Keratinocyte (primary cell): ENCODE data around the gene BAZ2B. TPM values are rescaled to one million over a fixed set of nuclear protein-coding genes. Genes with fewer than 3 reads are reported as not detected.

Experiments
- DNase-seq: peaks from one replicate; pipeline ENCODE4 v3.0.0-alpha.2; 2011; ENCODE audit warnings: low read depth, missing footprints, low spot score
- FAIRE-seq: peaks from 2 replicates; lab custom pipeline; 2011; peaks lifted over from hg19 to GRCh38; lab: Jason Lieb, UNC
- H2AFZ ChIP-seq: 2 replicates; pipeline ENCODE4 v1.6.0; 2012; ENCODE audit warnings: low read length, control low read depth, inconsistent platforms; ENCODE audit not compliant: control insufficient read depth
- H3K27ac ChIP-seq: 2 replicates; pipeline ENCODE4 v1.5.1; 2011; ENCODE audit warnings: low read length; ENCODE audit not compliant: control insufficient read depth, insufficient read depth
- H3K27me3 ChIP-seq: 3 replicates; pipeline ENCODE4 v1.6.0; 2011; ENCODE audit warnings: low read length; ENCODE audit not compliant: control insufficient read depth, insufficient read depth; ENCODE audit errors: extremely low read depth
- H3K36me3 ChIP-seq, 2 experiments: 2 replicates in 1 of 2; 3 replicates in 1 of 2; pipeline ENCODE4 v1.5.1; 2011; ENCODE audit warnings: low read length in 2 of 2, mild to moderate bottlenecking in 1 of 2; ENCODE audit not compliant: control insufficient read depth in 2 of 2, insufficient read depth in 2 of 2; ENCODE audit errors: extremely low read depth in 1 of 2
- H3K4me1 ChIP-seq: 3 replicates; pipeline ENCODE4 v1.5.1; 2011; ENCODE audit warnings: low read length; ENCODE audit not compliant: control insufficient read depth, insufficient read depth; ENCODE audit errors: extremely low read depth
- H3K4me2 ChIP-seq: 3 replicates; pipeline ENCODE4 v1.6.0; 2011; ENCODE audit warnings: low read depth, low read length; ENCODE audit not compliant: control insufficient read depth, insufficient read depth; ENCODE audit errors: extremely low read depth
- H3K4me3 ChIP-seq, 3 experiments: fragments of 200-600 bp in 1 of 3; sonication (generic) in 1 of 3; 2 replicates in 2 of 3; 3 replicates in 1 of 3; pipeline ENCODE4 v1.5.1; 2011 to 2016; ENCODE audit warnings: low read length in 3 of 3, mild to moderate bottlenecking in 3 of 3, control low read depth in 2 of 3, inconsistent platforms in 1 of 3, low read depth in 1 of 3, mixed read lengths in 1 of 3, mixed run types in 1 of 3, moderate library complexity in 1 of 3; ENCODE audit not compliant: control insufficient read depth in 2 of 3, insufficient read depth in 2 of 3; ENCODE audit errors: extremely low read depth in 1 of 3
- H3K79me2 ChIP-seq: 2 replicates; pipeline ENCODE4 v1.6.0; 2012; ENCODE audit warnings: low read length; ENCODE audit not compliant: control insufficient read depth, insufficient read depth
- H3K9ac ChIP-seq: 3 replicates; pipeline ENCODE4 v1.6.0; 2011; ENCODE audit warnings: low read length; ENCODE audit not compliant: control insufficient read depth, insufficient read depth; ENCODE audit errors: extremely low read depth
- H3K9me1 ChIP-seq: 3 replicates; pipeline ENCODE4 v1.6.0; 2011; ENCODE audit warnings: low read length; ENCODE audit not compliant: control insufficient read depth, insufficient read depth; ENCODE audit errors: extremely low read depth
- H3K9me3 ChIP-seq: 2 replicates; pipeline ENCODE4 v1.5.1; 2012; ENCODE audit warnings: low read depth, low read length; ENCODE audit not compliant: control insufficient read depth
- H4K20me1 ChIP-seq: 3 replicates; pipeline ENCODE4 v1.6.0; 2011; ENCODE audit warnings: low read length; ENCODE audit not compliant: control insufficient read depth, insufficient read depth; ENCODE audit errors: extremely low read depth
- EZH2 ChIP-seq: IDR thresholded peaks from one replicate; pipeline ENCODE4 v1.6.1; 2012; ENCODE audit warnings: inconsistent platforms, mild to moderate bottlenecking, low read length, moderate library complexity
- dilution Hi-C: fragments of 300-500 bp; cut with MboI; formaldehyde crosslinking; loops from one replicate; pipeline ENCODE4 v1.7.0; 2020; ENCODE audit warnings: low sequenced_read_pairs; ENCODE audit not compliant: extremely low pct_ligation_motif_present
- polyA plus RNA-seq, 5 experiments: library from polyadenylated mRNA; depleted of rRNA in 3 of 5; stranded (reverse) in 3 of 5; stranded (forward) in 1 of 5; unstranded in 1 of 5; fragments of >200 nt; gene quantifications; 1 replicate in 1 of 5; 2 replicates in 3 of 5; 3 replicates in 1 of 5; pipeline versions ENCODE4 v1.2.1 to v1.2.3, GENCODE V29; 2011 to 2012; ENCODE audit warnings: missing spikeins in 2 of 5, low read depth in 1 of 5, low replicate concordance in 1 of 5
- TF ChIP-seq, protein P1 (sequence below), 3 experiments: IDR thresholded peaks in 1 of 3; conservative IDR thresholded peaks in 1 of 3; optimal IDR thresholded peaks in 1 of 3; 2 replicates in 2 of 3; 3 replicates in 1 of 3; pipeline versions ENCODE3 to v1.5.1; 2011; ENCODE audit warnings: low read length in 3 of 3, mild to moderate bottlenecking in 3 of 3, moderate library complexity in 2 of 3, control low read depth in 1 of 3, inconsistent platforms in 1 of 3; ENCODE audit not compliant: insufficient read depth in 2 of 3; ENCODE audit errors: extremely low read depth in 1 of 3

Gene BAZ2B
- polyA plus RNA-seq, 1 donor (not counting 4 experiments of a cell fraction or from before 2014, with no cell fraction given), result 27.0 TPM

DNA sequence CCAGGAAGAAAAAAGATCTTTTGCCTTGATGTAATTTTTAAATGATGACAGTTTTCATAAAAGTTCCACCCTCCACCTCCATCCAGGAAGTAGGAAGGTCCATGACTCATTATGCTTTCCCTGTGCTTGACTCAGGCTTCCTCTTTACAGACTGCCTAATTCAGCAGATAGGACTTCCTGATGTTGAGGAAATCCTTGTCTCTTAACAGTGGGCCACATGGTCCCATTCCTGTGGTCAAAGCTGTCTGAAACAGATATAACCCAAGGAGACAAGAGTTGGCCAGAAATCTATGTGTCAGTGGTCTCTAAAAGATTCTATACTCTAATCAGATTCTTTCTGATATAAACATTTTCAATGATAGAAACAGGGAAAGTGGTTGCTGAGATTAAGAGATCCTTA, 119.1 kb downstream of the BAZ2B start:
- dilution Hi-C loops, result no loop called here
- Histone ChIP-seq H3K9ac (no peak overlapping the region), H3K4me3 (no peak overlapping the region), H3K4me2 (peak overlapping the region; percentile 52), H2AFZ (no peak overlapping the region), H3K36me3 (no peaks in the 10 kb centered on the region), H3K79me2 (no peaks in the 10 kb centered on the region), H3K4me1 (peaks cover 15% of the 10 kb centered on the region), H3K9me1 (no peaks in the 10 kb centered on the region), H3K27me3 (no peaks in the 10 kb centered on the region), H3K27ac (peak overlapping the region; percentile 25), H3K9me3 (no peaks in the 10 kb centered on the region), H4K20me1 (no peaks in the 10 kb centered on the region)
- FAIRE-seq (peak; percentile 93), DNase-seq (peak; percentile 60)
- no peak for TF ChIP-seq EZH2
- TF ChIP-seq, protein P1, sequence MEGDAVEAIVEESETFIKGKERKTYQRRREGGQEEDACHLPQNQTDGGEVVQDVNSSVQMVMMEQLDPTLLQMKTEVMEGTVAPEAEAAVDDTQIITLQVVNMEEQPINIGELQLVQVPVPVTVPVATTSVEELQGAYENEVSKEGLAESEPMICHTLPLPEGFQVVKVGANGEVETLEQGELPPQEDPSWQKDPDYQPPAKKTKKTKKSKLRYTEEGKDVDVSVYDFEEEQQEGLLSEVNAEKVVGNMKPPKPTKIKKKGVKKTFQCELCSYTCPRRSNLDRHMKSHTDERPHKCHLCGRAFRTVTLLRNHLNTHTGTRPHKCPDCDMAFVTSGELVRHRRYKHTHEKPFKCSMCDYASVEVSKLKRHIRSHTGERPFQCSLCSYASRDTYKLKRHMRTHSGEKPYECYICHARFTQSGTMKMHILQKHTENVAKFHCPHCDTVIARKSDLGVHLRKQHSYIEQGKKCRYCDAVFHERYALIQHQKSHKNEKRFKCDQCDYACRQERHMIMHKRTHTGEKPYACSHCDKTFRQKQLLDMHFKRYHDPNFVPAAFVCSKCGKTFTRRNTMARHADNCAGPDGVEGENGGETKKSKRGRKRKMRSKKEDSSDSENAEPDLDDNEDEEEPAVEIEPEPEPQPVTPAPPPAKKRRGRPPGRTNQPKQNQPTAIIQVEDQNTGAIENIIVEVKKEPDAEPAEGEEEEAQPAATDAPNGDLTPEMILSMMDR (optimal IDR thresholded peaks at IDR 0.05 in 1 of 3, IDR thresholded peaks at IDR 0.05 in 1 of 3, conservative IDR thresholded peaks at IDR 0.05 in 1 of 3; ENCODE audit: extremely low read depth in 1 of 3, insufficient read depth in 2 of 3, low read length in 3 of 3), result no peak

DNA sequence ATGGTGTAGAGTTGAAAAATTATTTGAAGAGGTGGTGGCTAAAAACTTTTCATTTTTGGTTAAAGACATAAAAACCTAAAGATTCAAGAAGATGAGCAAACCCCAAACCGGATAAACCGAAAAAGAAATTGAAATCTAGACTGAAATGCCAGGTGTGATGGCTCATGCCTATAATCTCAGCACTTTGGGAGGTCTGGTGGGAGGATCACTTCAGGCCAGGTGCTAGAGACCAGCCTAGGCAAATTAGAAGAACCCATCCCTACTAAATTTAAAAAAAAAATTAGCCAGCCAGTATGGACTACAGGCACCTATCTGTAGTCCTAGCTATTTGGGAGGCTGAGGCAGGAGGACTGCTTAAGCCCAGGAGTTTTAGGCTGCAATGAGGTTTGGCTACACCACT, 126.9 kb downstream of the BAZ2B start:
- no peak for FAIRE-seq
- no peak overlapping the region for H3K27ac ChIP-seq

More for the DNA sequence above, 126.9 kb downstream of the BAZ2B start:
- no peak overlapping the region for H3K4me3 ChIP-seq
- no peaks in the 10 kb centered on the region for H4K20me1 ChIP-seq
- no peak overlapping the region for H3K4me2 ChIP-seq
- no peaks in the 10 kb centered on the region for H3K9me3 ChIP-seq
- H3K9me1 ChIP-seq, result no peaks in the 10 kb centered on the region
- dilution Hi-C loops, result no loop called here
- H3K79me2 ChIP-seq, result no peaks in the 10 kb centered on the region
- no peak overlapping the region for H2AFZ ChIP-seq
- no peaks in the 10 kb centered on the region for H3K4me1 ChIP-seq
- no peaks in the 10 kb centered on the region for H3K27me3 ChIP-seq
- H3K36me3 ChIP-seq, result no peaks in the 10 kb centered on the region
- TF ChIP-seq, protein P1 (optimal IDR thresholded peaks at IDR 0.05 in 1 of 3, IDR thresholded peaks at IDR 0.05 in 1 of 3, conservative IDR thresholded peaks at IDR 0.05 in 1 of 3; ENCODE audit: extremely low read depth in 1 of 3, insufficient read depth in 2 of 3, low read length in 3 of 3), result no peak
- TF ChIP-seq EZH2, result no peak
- no peak for DNase-seq
- H3K9ac ChIP-seq, result no peak overlapping the region
